ENCODE results near the gene LRP10. TPM values are rescaled to one million over a fixed set of nuclear protein-coding genes. Genes with fewer than 3 reads are reported as not detected.
"Not testable (repeated sequence)": the region's sequence is repeated elsewhere in the genome, so short reads cannot be mapped to it uniquely, and the experiment has no call there.

LRP10 gene, protein sequence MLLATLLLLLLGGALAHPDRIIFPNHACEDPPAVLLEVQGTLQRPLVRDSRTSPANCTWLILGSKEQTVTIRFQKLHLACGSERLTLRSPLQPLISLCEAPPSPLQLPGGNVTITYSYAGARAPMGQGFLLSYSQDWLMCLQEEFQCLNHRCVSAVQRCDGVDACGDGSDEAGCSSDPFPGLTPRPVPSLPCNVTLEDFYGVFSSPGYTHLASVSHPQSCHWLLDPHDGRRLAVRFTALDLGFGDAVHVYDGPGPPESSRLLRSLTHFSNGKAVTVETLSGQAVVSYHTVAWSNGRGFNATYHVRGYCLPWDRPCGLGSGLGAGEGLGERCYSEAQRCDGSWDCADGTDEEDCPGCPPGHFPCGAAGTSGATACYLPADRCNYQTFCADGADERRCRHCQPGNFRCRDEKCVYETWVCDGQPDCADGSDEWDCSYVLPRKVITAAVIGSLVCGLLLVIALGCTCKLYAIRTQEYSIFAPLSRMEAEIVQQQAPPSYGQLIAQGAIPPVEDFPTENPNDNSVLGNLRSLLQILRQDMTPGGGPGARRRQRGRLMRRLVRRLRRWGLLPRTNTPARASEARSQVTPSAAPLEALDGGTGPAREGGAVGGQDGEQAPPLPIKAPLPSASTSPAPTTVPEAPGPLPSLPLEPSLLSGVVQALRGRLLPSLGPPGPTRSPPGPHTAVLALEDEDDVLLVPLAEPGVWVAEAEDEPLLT
- 10 to 100 TPM; 31.1 to 47.0 (median 41.9) TPM for polyA plus RNA-seq (ENCODE audit: insufficient read length in 10 of 10)
- long read RNA-seq, donor 1, full-length matches to known transcripts: 9 of 25 reads
- long read RNA-seq, donor 1, partial matches to known transcripts: 16 of 25 reads
- long read RNA-seq, donor 1, other reads (novel, unspliced or antisense): 0 of 25 reads
- long read RNA-seq, donor 2, full-length matches to known transcripts: 4 of 4 reads
- long read RNA-seq, donor 2, partial matches to known transcripts: 0 of 4 reads
- long read RNA-seq, donor 2, other reads (novel, unspliced or antisense): 0 of 4 reads
- long read RNA-seq, donor 3: 0 reads
- long read RNA-seq, donor 4, full-length matches to known transcripts: 8 of 15 reads
- long read RNA-seq, donor 4, partial matches to known transcripts: 7 of 15 reads
- long read RNA-seq, donor 4, other reads (novel, unspliced or antisense): 0 of 15 reads
- long read RNA-seq, donor 5, full-length matches to known transcripts: 6 of 40 reads
- long read RNA-seq, donor 5, partial matches to known transcripts: 34 of 40 reads
- long read RNA-seq, donor 5, other reads (novel, unspliced or antisense): 0 of 40 reads
- long read RNA-seq, donor 6, full-length matches to known transcripts: 10 of 10 reads
- long read RNA-seq, donor 6, partial matches to known transcripts: 0 of 10 reads
- long read RNA-seq, donor 6, other reads (novel, unspliced or antisense): 0 of 10 reads
- long read RNA-seq, donor 7, full-length matches to known transcripts: 4 of 13 reads
- long read RNA-seq, donor 7, partial matches to known transcripts: 9 of 13 reads
- long read RNA-seq, donor 7, other reads (novel, unspliced or antisense): 0 of 13 reads
- long read RNA-seq, donor 8, full-length matches to known transcripts: 5 of 5 reads
- long read RNA-seq, donor 8, partial matches to known transcripts: 0 of 5 reads
- long read RNA-seq, donor 8, other reads (novel, unspliced or antisense): 0 of 5 reads
- long read RNA-seq, donor 9, full-length matches to known transcripts: 1 of 1 reads
- long read RNA-seq, donor 9, partial matches to known transcripts: 0 of 1 reads
- long read RNA-seq, donor 9, other reads (novel, unspliced or antisense): 0 of 1 reads

DNA sequence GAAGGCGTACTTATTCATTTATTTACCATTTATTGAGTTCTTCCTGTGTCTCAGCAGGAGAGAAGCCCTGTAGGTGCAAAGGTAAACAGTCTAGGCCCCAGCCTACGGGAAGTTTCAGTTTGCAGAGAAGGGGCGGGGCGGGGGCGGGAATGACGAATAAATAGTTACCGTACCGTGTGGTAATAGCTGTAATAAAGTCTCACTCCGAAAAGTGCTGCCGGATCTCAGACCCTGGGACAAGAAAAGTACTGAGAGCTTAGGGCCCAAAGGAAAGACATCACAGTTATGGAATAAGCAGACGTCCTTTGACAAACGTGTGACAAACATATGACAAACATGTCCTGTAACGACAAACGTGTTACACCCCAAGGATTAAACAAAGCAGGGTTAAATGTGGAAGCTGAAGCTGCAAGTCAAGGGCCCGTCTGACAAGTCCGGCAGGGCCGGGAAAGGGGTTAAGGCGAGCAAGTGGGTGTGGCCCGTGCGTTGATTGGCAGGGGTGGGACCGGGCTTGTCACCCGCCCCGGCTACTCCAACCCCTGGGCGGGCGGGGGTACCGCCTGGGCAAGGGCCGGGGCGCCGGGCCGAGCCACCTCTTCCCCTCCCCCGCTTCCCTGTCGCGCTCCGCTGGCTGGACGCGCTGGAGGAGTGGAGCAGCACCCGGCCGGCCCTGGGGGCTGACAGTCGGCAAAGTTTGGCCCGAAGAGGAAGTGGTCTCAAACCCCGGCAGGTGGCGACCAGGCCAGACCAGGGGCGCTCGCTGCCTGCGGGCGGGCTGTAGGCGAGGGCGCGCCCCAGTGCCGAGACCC lies at the start of gene LRP10:
Gene LRP10, plus strand, starts transcription at position 517 of the 809 bp plus-strand sequence. CDS start 564 bp downstream, outside the sequence.
- peak; percentile 89 to 97 (median 92) for DNase-seq

DNA sequence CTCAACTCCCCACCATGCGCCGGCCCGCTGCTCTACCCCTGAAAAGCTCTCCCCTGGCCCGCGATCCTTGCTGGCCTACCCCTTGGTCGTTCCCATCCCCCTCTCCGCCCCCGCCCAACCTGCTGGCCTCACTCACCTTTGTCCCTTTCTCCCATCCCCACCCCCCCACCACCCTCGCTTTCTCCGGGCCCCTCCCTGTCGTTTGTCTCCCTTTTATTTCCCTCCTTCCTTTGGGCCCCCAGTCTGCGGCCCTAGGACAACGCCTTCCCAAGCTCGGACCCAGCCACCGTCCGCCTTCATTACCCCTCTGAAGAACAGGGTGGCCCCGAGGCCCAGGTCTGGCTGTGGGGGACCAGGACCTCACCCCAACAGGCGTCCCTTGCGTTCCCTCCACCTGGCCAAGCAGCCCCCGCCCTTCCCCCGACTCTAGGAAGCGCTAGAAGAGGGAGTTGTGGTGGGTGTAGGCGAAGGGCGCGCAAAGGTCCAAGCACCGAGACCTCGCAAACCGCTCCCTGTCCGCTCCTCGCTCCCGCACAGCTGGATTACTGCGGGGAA lies 49.4 kb upstream of the LRP10 start:
- peak in 1 of 3 donors; percentile 14 for DNase-seq

DNA sequence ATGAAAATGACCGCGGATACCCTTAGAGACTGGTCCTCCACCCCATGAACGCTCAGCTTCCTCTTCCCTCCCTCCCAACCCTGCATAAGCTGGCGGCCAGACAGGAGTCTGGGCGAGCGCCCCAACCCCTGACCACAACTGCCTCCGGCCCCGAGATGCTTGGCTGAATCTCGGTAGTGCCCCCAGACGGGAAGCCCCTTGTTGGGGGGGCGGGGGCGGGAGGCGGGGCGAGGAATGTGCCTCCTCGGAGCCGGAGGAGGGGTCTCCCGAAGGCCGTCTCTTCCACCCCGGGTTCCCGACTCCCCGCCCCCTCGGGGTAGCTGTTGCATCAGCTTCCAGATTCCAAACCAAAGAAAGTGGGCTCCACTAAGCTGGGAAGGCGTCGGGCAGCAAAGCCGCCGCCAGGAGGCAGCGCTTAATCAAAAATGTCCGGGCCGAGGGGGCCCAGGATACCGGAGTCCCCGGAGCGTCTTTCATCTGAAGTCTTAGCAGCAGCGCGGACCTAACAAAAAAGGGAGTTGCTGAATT lies 48.9 kb upstream of the LRP10 start:
- DNase-seq: peak; percentile 90 to 95 (median 91)

DNA sequence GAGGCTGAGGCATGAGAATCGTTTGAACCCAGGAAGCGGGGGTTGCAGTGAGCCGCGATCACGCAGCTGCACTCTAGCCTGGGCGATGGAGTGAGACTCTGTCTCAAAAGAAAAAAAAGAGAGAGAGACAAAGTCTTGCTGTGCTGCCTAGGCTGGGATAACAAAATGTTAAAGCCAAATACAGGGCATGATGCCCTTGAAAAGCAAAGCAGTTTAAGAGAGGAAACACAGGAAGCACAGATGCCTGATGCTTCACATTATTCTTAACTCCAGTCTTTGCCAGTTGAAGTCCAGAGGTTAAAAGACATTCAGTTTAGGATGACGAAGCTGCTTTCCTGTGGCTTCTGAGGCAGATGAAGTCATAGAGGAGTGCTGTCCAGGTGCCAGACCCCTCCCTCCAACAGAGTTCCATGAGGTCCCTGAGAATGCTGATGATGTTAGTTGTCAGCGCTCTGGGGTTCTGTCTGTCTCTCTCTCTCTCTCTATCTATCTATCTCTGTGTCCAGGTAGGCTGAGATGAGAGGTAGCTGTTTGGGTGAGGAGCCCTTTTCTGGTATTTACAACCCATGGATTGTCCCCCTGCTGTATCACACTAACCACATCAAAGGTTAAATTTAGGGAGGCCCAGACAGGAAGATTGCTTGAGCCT lies 46.7 kb upstream of the LRP10 start:
- DNase-seq: peak; percentile 76 to 84 (median 83)

DNA sequence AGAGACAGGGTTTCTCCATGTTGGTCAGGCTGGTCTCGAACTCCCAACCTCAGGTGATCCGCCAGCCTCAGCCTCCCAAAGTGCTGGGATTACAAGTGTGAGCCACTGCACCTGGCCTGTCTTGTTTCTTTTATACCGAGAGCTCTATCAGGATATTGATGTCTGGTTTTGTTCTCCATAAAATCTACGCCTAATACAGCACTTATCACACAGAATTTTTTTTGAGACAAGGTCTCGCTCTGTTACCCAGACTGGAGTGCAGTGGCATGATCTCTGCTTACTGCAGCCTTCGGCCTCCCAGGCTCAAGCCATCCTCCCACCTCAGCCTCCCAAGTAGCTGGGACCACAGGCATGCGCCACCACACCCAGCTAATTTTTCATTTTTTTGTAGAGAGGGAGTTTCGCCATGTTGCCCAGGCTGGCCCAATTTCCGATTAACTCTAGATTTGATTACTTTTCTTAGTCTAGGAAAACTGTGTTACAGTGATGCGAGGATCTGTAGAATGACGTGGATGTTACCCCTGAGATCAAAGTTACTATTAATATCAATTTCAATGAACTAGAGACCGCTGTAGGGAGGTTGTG lies 42.4 kb upstream of the LRP10 start:
- DNase-seq: not testable (repeated sequence)

DNA sequence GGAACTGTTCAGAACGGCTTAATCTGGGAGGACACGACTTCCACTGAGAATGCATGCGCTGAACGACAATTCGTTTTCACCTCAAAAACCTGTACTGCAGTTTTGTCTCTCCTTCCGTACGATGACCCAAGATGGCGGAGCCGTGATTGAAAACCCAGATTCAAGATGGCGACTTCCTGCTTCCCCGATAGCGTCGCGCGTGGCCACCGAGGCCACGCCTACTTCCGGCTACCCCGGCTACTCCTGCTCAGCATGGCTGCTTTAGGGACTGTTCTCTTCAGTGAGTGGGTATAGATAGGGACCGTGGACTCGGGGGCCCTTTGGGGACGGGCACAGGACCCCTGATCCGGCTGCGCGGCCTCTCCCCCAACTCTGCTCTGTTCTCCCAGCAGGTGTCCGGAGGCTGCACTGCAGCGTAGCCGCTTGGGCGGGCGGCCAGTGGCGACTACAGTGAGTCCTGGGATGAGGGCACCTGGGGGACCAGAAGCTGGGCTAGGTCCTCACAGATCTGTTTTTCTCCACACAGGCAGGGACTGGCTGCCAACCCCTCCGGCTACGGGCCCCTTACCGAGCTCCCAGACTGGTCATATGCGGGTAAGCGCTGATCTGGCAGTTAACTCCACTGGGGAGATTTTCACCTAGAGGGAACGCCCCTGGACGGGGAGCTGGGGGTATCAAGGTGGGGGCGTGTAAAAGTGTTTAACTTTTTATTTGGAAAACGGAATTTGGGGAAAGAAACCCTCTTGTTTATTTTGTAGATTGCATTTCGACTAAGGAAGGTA lies 41.7 kb upstream of the LRP10 start, which contains the start of gene MRPL52:
Gene MRPL52, plus strand, starts transcription at position 227 of the 782 bp plus-strand sequence. Its CDS starts 26 bp downstream, at position 253.
- DNase-seq: peak; percentile 92 to 97 (median 97)

DNA sequence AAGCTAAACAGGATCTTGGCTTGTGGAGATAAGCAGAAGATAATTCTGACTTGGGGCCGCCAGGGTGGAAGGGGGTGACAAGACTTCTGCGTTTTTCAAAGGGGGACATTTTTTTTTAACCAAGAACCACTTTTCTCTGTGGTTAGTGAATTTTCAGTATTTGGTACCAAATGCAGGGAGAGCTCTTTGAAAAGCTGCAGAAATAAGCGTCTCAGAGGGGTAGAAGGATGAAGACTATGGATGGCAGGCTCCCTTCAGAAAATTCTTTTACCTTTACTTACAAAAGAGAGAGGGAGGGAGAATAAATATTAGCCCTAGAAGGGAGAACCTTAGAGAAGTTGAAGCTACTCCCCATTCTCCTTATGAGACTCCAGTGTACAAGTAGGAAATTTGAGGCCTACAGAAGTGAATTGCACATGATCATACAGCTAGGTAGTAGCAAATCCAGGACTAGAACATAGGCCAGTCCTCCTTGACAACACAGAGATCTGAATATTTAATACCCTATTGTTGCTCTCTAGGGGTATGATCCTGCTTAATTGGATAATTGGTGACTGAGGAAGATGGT lies 41.0 kb upstream of the LRP10 start:
- DNase-seq: no peak

DNA sequence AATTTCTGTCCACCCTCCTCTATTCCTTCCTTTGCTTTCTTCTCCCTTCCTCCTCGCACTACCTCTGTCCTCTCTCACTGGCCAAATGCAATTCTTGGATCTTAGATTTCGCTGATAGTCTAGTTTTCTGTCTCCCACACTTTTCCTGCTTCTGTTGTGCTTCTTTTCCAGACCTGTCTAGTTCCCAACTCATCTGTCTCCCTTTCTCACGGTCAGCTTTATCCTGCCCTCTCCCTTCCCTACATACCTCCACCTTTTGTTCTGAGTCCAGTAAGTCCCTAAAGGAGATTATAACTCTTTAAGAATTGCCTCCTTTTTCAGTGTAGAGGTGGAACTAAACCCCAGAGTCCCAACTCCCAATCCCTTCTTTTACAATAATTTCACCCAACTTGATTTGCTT lies 36.0 kb upstream of the LRP10 start:
- no peak for DNase-seq

DNA sequence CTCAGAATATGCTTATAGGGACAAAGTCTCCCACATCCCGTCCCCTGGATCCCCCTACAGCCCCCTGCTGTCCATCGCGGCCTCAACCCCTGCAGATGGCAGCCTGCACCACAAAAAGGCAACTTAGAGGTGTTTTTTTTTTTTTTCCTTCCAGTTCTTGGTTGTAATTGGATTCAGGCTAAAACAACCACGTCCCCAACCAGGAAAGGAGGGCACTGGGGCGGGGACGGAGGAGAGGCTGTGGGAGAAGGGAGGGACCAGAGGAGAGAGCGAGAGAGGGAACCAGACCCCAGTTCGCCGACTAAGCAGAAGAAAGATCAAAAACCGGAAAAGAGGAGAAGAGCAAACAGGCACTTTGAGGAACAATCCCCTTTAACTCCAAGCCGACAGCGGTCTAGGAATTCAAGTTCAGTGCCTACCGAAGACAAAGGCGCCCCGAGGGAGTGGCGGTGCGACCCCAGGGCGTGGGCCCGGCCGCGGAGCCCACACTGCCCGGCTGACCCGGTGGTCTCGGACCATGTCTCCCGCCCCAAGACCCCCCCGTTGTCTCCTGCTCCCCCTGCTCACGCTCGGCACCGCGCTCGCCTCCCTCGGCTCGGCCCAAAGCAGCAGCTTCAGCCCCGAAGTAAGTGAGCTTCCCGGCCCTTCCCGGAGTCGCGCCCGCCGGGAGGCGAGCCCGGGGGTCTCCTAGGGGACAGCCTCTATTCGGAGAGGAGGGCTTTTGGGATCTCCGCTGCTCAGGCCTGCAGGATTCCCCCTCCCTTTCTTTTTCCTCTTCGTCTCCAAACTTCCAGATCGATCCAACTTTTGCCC lies 35.0 kb upstream of the LRP10 start, which contains the start of gene MMP14:
Gene MMP14, plus strand, starts transcription at position 285 of the 813 bp plus-strand sequence. Its CDS starts 233 bp downstream, at position 518.
- DNase-seq: peak; percentile 90 to 95 (median 90)

DNA sequence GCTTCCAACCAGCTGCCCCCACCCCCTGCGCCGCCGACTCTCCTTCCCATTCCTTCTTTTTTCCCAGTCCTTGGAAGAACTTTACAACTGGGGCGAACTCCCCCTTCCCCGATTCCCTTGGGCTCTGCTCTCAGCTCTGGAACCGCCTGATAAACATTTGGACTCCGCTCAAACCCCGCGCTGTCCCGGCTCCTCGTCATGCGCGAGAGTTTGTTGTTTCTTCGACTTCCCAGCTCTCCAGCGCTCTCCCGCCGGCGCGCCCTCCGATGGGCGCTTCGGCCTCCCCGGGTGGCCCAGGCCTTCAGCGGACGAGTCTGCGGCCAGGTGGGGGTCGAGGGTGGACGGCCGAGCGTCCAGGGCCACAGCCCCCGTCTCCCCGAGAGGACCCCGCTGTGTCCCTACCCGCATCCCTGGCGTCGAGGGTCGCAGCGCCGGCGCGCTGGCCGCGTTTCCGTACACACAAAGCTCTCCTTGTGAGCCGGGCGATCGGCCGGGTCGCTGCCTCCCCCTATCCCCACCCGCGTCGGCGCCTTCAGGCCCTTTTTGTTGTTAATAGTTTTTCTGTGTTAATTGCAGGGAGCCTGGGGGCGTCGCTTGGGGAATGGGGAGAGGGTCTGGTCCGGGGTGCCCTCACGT lies 34.3 kb upstream of the LRP10 start:
- DNase-seq: peak in 2 of 3 donors; percentile 70 to 90

DNA sequence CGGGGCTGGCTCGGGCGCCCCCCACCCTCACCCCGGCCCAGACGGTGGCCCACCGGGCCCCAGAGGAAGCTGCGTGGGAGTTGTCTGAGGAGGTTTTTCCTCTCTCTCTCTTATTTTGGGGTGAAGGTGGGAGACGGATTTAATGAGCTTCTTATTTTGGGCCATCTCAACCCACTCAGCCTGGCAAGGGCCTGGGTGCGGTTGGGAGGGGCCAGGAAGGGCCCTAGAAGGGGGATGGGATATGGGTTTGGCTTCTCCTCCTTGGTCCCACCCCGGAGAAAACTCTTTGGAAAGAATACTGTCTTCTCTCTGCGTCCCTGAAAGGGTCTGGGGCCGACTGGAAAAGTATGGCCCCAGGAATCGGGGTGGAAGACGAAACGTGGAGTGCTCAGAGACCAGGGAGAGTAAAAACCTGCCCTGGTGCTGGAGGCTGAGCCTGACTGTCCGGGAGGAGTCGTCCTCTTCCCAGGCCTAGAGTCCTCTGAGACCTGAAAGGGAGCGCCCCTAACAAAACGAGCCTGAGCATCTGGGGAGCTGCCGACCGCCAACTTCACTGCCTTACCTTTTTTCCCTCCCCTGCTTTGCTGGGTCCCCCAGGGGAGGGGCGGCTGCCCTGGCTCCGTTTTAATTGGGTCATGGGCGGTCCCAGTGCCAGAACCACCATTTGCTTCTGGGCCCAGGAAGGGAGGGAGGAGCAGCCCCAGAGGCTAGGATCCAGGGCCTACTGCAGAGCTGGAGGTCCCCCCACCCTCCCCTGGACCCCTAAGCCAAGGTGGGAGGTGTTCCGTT lies 33.6 kb upstream of the LRP10 start:
- peak in 2 of 3 donors; percentile 40 to 75 for DNase-seq

DNA sequence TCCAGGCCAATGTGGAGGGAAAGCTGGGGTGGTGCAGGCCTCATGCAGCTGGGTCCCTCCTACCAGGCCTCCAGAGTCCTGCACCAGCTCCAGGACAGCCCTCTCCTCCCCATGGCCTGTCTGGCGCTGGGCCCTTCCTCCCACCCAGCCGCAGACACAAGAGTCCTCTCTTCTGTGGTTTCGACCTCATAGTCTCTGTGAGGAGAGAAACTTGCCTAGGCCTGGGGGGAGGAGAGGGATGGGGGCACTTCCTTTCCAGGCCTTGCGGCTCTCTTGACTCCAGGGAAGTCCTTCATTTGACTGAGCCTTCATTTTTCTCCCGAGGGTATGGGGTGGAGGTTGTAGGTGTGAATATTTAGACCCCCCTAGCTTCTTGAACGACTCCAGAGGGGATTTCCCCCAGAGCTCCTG lies 32.9 kb upstream of the LRP10 start:
- DNase-seq: peak in 1 of 3 donors; percentile 64

DNA sequence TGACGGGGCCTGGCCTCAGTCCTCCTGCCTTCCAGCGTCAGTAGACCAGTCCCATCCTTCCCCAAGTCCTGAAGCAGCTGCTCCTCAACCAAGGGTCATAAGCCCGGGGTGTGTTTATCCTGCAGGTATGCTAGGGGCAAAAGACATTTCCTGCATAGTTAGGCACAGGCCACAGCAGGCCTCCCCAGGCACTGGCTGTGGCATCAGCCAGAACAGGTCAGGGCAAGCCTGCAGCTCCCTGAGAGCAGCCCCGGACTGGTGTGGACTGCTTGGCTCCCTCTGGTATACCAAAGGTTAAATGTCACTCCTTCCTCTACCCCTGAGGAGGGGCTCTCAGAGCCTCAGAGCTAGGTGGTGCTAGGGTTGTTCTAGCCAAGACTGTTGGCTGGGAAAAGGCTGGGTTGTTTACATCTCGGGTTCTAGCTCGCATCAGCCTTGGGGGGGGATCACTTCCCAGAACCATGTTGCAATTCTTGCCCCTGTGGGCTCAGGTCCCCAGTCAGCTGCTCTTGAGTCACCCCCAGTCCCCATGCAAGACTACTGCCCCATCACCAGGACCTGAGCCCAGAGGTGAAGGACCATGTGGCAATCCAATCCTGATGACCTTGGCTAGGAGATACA lies 32.3 kb upstream of the LRP10 start:
- DNase-seq: no peak

DNA sequence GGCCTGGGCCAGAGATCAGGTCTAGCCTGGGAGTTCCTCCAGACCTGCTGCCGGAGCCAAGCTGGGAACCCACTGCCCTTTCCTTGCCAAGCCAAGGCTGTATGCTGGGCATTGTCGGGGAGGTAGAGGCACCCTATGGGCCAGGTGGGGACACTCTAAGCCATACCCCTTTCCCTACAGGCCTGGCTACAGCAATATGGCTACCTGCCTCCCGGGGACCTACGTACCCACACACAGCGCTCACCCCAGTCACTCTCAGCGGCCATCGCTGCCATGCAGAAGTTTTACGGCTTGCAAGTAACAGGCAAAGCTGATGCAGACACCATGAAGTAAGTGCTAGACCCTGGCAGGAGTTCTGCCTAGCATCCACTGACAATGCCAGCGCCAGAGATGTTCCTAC lies 30.2 kb upstream of the LRP10 start:
- no peak for DNase-seq

Data from muscle of back (tissue), 13 donors.